Thyroid gland (tissue), 4 donors: ENCODE data around the gene CDH16. TPM values are rescaled to one million over a fixed set of nuclear protein-coding genes. Genes with fewer than 3 reads are reported as not detected.
"Not testable (repeated sequence)": the region's sequence is repeated elsewhere in the genome, so short reads cannot be mapped to it uniquely, and the experiment has no call there.

ENCODE experiments used
- DNase-seq, 2 donors: peaks; one replicate each; pipeline ENCODE4 v3.0.0-alpha.2; 2019
- H3K27ac ChIP-seq, 3 donors: fragments of 200-600 bp; sonication (generic); 1 replicate in 2 of 3; 2 replicates in 1 of 3; pipeline ENCODE4 v1.5.1; 2016 to 2019; ENCODE audit warnings: mild to moderate bottlenecking in 1 of 3, moderate library complexity in 1 of 3
- H3K27me3 ChIP-seq: fragments of 200-600 bp; sonication (generic); one replicate; pipeline ENCODE4 v1.5.1; 2019
- H3K36me3 ChIP-seq, 2 donors: fragments of 200-600 bp; sonication (generic); one replicate each; pipeline ENCODE4 v1.5.1; 2016 to 2019
- H3K4me1 ChIP-seq, 2 donors: fragments of 200-600 bp; sonication (generic); one replicate each; pipeline ENCODE4 v1.5.1; 2017 to 2019
- H3K4me3 ChIP-seq, 3 donors: fragments of 200-600 bp; sonication (generic); replicated peaks in 1 of 3; 1 replicate in 2 of 3; 2 replicates in 1 of 3; pipeline ENCODE4 v1.5.1; 2016; ENCODE audit warnings: mild to moderate bottlenecking in 1 of 3
- H3K9me3 ChIP-seq: fragments of 200-600 bp; sonication (generic); one replicate; pipeline ENCODE4 v1.5.1; 2017
- POLR2A ChIP-seq, 2 donors: fragments of 450-650 bp; IDR thresholded peaks; one replicate each; pipeline ENCODE4 v1.6.1; 2017; ENCODE audit warnings: antibody characterized with exemption in 2 of 2, mild to moderate bottlenecking in 2 of 2, moderate library complexity in 1 of 2
- WGBS, 2 donors: methylation state at CpG; one replicate each; pipeline ENCODE4 v1.1.5; 2017; 5-methylcytosine and 5-hydroxymethylcytosine counted together
- intact Hi-C: fragments of 100-400 bp; cut with DNase I; formaldehyde crosslinking; loops from one replicate; pipeline ENCODE4 v1.15.1; 2023
- total RNA-seq, 4 donors: library from RNA; depleted of rRNA; stranded (reverse); fragments of >200 nt; gene quantifications; one replicate each; pipeline ENCODE4 v1.2.3, GENCODE V29; 2016
- TF ChIP-seq, protein P1 (sequence below), 6 experiments: fragments of 200-600 bp in 3 of 6; fragments of 450-650 bp in 3 of 6; sonication (generic) in 3 of 6; IDR thresholded peaks; one replicate each; pipeline ENCODE4 v1.5.1; 2016 to 2019; ENCODE audit warnings: antibody characterized with exemption in 6 of 6, mild to moderate bottlenecking in 2 of 6, inconsistent platforms in 1 of 6, moderate library complexity in 1 of 6

CDH16 gene
- total RNA-seq, 4 donors from 2014 or later = 43.1 to 166 (median 134) TPM

DNA sequence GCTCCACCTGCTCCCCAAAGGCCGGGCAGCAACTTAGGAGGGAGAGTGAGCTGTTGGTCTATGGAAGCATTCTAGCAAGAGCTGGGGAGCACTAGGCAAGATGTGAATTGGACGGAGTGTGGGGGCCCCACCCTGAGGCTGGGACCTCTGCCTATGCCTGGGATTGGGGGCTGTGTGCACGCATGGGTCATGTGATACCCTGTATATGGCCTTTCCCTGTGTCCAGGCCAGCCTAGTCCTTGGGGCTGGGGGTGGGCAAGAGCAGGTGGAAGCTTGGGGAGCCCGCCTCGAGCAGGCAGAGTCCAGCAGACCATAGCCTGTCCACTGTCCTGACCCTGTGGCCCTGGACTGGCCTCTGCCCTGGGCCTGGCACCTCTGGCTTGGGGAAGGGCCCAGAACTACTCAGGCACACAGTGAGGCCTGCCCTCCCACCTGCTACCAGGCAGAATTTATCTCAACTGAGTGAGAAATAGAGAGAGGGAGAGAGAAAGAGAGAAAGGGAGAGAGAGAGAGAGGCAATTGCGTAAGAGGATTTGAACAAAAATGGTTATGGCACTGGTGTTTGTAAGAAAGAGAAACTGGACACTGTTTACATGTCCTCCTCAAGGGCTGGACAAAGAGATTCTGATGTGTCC lies 19.3 kb downstream of the CDH16 start:
- H3K27me3 ChIP-seq = no peaks in the 10 kb centered on the region
- H3K27ac ChIP-seq = peak overlapping the region; percentile 89 to 98 (median 96)
- DNase-seq = peak in 1 of 2 donors; percentile 38
- no peaks in the 10 kb centered on the region for H3K9me3 ChIP-seq
- TF ChIP-seq POLR2A (IDR thresholded peaks at IDR 0.05) = no peak
- TF ChIP-seq, protein P1, sequence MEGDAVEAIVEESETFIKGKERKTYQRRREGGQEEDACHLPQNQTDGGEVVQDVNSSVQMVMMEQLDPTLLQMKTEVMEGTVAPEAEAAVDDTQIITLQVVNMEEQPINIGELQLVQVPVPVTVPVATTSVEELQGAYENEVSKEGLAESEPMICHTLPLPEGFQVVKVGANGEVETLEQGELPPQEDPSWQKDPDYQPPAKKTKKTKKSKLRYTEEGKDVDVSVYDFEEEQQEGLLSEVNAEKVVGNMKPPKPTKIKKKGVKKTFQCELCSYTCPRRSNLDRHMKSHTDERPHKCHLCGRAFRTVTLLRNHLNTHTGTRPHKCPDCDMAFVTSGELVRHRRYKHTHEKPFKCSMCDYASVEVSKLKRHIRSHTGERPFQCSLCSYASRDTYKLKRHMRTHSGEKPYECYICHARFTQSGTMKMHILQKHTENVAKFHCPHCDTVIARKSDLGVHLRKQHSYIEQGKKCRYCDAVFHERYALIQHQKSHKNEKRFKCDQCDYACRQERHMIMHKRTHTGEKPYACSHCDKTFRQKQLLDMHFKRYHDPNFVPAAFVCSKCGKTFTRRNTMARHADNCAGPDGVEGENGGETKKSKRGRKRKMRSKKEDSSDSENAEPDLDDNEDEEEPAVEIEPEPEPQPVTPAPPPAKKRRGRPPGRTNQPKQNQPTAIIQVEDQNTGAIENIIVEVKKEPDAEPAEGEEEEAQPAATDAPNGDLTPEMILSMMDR (IDR thresholded peaks at IDR 0.05) = no peak
- H3K4me1 ChIP-seq = peaks cover 61 to 89% of the 10 kb centered on the region in 2 donors
- intact Hi-C loops = loop anchor here (10.0 kb wide), 1 partner anchor 285 kb away; the partner anchor contains the start of gene MATCAP1
- H3K4me3 ChIP-seq = no peak overlapping the region
- whole genome bisulfite sequencing, 2 donors = 79 to 83% methylated on average over 6 of the region's 6 CpGs
- H3K36me3 ChIP-seq = no peaks in the 10 kb centered on the region

- no peaks in the 10 kb centered on the region for H3K9me3 ChIP-seq
- DNase-seq = no peak
- no peaks in the 10 kb centered on the region for H3K36me3 ChIP-seq
- H3K27me3 ChIP-seq = no peaks in the 10 kb centered on the region
- H3K4me3 ChIP-seq = no peak overlapping the region
- peaks cover 59 to 84% of the 10 kb centered on the region in 2 donors for H3K4me1 ChIP-seq
- intact Hi-C loops = loop anchor here (10.0 kb wide), 1 partner anchor 286 kb away; the partner anchor contains the start of gene MATCAP1
- peak overlapping the region; percentile 89 to 98 (median 96) for H3K27ac ChIP-seq
- TF ChIP-seq, protein P1 (IDR thresholded peaks at IDR 0.05) = no peak
- TF ChIP-seq POLR2A (IDR thresholded peaks at IDR 0.05) = no peak
- WGBS, 2 donors = 92 to 97% methylated on average over 2 of the region's 2 CpGs
Observed at GRCh38 chr16:66898933-66899309, 19.8 kb downstream of the CDH16 start.

DNA sequence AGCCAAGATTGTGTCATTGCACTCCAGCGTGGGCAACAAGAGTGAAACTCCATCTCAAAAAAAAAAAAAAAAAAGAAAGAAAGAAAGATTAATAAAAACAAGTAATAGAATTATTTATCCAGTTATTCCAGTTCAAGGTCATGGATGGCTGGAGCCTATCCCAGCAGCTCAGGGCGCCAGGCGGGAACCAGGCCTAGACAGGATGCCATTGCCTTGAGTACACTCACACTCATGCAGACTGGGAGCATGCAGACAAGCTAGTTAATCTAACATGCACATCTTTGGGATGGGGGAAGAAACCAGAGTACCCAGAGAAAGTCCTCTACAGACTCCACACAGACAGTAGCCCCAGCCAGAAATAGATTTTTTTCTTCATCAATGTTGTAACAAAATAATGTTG lies 20.5 kb downstream of the CDH16 start:
- TF ChIP-seq, protein P1 (IDR thresholded peaks at IDR 0.05) = no peak
- TF ChIP-seq POLR2A (IDR thresholded peaks at IDR 0.05) = no peak
- DNase-seq = peak; percentile 80 to 87
- 34 to 37% methylated on average over 3 of the region's 3 CpGs for WGBS, 2 donors
- Histone ChIP-seq H3K4me3 (no peak overlapping the region), H3K9me3 (no peaks in the 10 kb centered on the region), H3K36me3 (no peaks in the 10 kb centered on the region), H3K4me1 (peaks cover 59 to 77% of the 10 kb centered on the region in 2 donors), H3K27ac (peak overlapping the region; percentile 89 to 98 (median 96)), H3K27me3 (no peaks in the 10 kb centered on the region)
- intact Hi-C loops = loop anchor here (10.0 kb wide), 1 partner anchor 287 kb away; the partner anchor contains the start of gene MATCAP1

DNA sequence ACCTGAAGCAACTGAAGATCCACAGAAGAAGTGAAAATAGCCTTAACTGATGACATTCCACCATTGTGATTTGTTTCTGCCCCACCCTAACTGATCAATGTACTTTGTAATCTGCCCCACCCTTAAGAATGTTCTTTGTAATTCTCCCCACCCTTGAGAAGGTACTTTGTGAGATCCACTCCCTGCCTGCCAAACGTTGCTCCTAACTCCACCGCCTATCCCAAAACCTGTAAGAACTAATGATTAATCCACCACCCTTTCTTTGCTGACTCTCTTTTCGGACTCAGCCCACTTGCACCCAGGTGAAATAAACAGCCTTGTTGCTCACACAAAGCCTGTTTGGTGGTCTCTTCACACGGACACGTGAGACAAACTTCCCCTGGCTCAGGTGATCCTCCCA lies 22.0 kb downstream of the CDH16 start:
- 79 to 81% methylated on average over 5 of the region's 5 CpGs for WGBS, 2 donors
- H3K36me3 ChIP-seq, H3K9me3 ChIP-seq, DNase-seq, H3K27me3 ChIP-seq, H3K4me3 ChIP-seq: not testable (repeated sequence)
- Histone ChIP-seq H3K4me1 (peaks cover 52 to 66% of the 10 kb centered on the region in 2 donors), H3K27ac (peak overlapping the region in 2 of 3 donors; percentile 38 to 98)
- intact Hi-C loops = loop anchor here (10.0 kb wide), 1 partner anchor 288 kb away; the partner anchor contains the start of gene MATCAP1

- H3K4me1 ChIP-seq = peaks cover 52 to 66% of the 10 kb centered on the region in 2 donors
Observed at GRCh38 chr16:66895999-66896398, 22.7 kb downstream of the CDH16 start.

More at GRCh38 chr16:66895999-66896398, 22.7 kb downstream of the CDH16 start:
- Histone ChIP-seq H3K4me3 (no peak overlapping the region), H3K36me3 (no peaks in the 10 kb centered on the region), H3K27ac (peak overlapping the region in 2 of 3 donors; percentile 17 to 47), H3K9me3 (no peaks in the 10 kb centered on the region), H3K27me3 (no peaks in the 10 kb centered on the region)
- 97% methylated on average over 3 of the region's 3 CpGs for WGBS, 2 donors
- no peak for DNase-seq
- TF ChIP-seq, protein P1 (IDR thresholded peaks at IDR 0.05) = no peak
- TF ChIP-seq POLR2A (IDR thresholded peaks at IDR 0.05) = no peak
- intact Hi-C loops = loop anchor here (2.0 to 10.0 kb wide), 2 partner anchors 33 to 289 kb away; partner anchors contain the start of gene MATCAP1
